Kidney tubule cell (primary cell): ENCODE data around the gene ZNG1B.
"Not testable (repeated sequence)": the region's sequence is repeated elsewhere in the genome, so short reads cannot be mapped to it uniquely, and the experiment has no call there.

Experiments
- DNase-seq: peaks from one replicate; pipeline ENCODE4 v3.0.0-alpha.2; 2018; ENCODE audit warnings: low spot score

ZNG1B gene

DNA sequence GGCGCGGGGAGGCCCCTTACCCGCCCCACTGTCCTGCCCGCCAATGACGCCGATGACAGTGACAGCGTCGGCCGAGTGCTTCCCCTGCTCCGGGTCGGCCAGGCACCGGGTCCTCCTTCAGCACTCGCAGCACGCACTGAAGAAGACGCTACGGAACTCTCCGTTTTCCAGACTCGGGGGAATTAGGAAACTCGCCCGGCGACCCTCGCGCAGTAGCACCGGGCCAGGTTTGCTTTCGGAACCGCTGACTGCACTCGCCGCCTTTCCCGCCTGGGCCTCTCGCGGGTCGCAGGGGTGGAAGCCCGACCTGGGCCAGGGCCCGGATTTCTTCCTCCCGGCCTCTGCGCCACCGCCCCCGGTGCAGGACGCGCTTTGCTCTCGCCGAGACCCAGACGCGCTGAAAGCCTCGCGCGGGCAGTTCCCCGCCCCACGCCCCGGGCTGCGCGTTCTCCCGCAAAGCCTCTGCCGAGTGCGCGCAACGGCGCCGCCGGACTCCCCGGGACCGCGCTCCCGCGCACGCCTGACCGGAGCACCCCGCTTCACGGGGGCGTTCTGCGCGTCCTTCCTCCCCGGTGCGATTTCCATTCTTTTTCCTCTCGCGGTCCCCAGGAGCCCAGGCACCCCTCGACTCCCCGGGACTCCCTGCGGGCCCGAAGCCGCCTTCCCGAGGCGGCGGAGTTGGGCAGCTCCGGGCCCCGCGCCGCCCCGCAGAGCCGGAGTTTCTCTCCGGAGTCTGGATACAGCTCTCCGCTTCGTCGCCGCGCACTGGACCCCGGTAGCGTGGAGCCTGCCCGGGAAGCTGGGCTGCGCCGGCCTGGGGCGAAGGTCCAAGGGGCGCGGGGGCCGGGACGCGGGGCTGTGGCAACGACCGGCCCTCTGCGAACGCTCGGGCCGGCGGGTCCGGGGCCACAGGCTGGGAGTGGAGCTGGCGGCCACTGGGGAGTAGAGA, 65.9 kb downstream of the ZNG1B start:
- DNase-seq: peak; percentile 21

DNA sequence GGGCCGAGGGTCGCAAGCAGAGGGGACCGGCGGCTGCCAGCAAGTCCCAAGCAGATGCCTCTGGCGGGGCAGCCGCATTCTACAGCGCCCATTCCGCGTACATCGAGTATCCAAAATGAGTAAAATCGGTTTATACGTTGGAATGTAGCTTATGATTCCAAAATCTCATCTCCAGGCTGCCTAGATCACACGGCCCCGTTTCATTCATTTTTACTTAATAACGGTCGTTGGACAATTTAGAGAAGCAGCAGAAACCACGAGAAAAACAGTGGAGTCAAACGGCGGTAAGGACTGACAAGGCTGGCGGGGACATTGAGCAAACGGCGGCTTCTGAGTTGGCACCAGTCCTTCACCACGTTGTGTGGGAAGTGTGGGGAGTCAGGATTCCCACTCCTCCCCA, 66.6 kb downstream of the ZNG1B start:
- DNase-seq: not testable (repeated sequence)

DNA sequence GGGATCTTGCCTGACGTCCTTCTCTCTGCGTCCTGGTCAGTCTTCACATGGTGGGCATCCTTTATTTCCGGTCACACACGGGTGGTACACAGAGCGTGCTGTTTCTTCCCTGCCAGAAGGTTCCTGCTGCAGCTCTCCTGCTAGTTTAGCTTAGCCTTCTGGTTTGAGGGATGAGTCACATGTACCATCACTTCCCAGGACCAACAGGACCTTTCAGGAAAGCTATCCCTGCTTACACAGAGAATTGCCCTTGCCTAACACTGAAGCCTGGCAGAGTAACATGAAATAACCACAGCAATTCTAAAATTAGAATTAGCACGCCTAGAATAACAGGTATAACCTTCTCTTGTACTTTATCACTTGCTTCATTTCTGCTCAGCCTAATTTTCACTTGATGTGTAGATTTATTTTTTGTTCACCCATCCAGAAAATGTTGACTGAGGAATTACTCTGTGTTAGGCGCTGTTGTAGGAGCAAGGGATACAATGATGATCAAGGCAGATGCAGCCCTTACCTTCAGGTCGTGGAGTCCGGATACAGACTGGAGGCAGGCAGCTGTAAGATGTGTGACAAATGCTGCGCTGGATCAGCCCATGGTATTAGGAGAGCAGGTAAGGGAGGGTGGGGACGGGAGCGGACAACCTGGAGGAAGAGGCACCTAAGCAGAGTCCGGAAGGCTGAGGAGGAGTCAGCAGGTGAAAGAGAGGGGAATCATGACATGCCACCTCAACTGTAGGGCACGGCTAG, 70.1 kb downstream of the ZNG1B start:
- not testable (repeated sequence) for DNase-seq

DNA sequence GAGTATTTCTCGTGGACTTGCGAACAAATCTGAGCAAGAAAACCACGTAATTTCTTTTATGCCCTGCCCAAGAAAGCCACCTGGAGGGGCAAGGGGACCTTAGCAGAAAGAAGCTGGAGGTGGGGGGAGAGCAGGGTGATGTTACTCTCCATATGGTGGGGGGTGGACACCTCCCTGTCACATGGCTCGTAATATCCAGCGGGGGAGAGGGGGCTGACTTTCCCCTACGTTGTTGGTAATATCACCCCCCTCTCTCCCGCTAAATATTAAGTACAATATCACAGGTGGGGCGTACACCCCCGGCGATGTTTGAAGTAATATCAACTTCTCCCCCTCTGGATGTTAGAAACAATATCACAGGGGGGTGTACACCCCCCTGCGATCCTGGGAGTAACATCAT, 70.7 kb downstream of the ZNG1B start:
- not testable (repeated sequence) for DNase-seq

DNA sequence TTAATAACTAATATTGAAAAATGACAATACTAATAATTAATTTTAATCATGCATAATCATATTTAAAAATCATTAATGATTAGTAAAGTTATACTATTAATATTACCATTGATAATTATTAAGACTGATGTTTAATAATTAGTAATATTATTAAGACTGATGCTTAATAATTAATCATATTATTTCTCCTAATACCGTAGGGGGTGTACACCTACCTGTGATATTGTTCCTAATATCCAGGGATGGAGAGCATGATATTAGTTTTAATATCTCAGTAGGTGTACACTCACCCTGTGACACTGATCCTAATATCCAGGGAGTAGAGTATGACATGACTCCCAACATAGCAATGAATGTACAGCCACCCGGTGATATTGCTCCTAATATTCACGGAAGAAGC, 73.4 kb downstream of the ZNG1B start:
- DNase-seq: not testable (repeated sequence)

DNA sequence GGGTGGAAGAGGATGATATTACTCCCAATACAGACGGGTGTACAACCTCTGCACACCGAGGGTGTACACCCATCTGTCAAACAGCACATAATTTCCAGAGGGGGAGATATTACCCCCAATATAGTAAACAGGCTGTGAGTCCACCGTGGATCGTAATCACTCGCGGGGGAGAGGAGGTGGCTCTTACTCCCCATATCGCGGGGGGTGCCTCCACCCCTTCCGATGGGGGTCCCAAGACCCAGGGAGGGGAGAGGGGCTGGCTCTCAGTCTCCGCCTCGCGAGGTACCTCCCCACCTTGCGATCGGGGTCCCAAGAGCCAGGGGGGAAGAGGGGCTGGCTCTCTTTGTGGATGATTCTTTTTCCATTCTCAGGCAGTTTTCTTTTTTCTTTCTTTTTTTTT, 74.4 kb downstream of the ZNG1B start:
- DNase-seq: not testable (repeated sequence)

DNA sequence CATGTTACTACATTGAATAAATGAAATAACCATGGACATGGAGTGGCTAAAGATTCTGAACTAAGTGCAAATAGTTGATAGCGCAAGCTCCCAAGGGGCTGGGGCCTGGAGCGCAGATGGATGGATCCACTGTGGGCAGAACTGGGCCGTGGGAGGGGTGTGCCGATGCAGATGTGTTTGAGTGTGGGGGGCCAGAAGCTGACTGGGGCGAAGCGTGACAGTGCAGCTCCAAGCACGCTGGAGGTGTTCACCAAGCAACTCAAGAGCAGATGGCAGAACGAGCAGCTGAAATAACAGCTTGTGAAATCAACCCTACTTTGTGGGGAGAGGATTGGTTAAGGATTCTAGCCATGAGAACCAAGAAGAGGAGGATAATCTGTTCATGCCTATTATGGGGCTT, 78.0 kb downstream of the ZNG1B start:
- DNase-seq: not testable (repeated sequence)

DNA sequence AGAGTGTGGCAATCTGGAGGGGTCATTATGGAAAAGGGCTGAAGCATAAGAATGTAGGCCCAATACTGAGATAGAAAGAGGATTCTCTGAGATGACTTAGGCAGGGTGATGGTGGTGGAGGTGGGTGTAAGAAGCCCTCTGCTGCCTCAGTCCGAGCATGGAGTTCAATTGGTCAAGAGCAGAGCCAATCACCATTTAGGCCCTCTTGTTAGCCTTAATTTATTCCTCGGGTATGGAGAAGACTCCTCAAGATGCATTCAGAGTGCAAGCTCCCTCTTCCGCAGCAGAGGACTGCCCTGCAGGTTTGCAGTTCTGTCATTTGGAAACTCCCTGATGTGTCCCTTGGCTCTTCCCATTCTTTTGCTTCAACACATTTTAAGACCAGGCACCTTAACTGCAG, 78.5 kb downstream of the ZNG1B start:
- DNase-seq: not testable (repeated sequence)

DNA sequence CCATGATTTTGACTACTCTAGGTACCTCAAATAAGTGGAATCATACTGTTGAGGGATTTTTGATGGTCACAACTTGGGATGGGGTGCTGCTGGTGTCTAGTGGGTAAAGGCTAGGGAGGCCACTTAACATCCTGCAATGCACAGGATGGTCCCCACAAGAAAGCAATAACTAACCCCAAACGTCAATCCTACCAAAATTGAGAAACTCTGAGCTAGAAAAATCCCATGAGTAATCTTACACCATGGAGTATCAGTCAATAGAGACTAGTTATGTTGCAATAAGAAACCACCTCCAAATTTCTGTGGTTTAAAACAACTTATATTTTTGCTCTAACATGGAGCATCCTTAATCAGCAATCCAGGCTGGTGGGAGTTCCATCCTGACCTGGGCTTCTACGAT, 79.5 kb downstream of the ZNG1B start:
- DNase-seq: not testable (repeated sequence)

DNA sequence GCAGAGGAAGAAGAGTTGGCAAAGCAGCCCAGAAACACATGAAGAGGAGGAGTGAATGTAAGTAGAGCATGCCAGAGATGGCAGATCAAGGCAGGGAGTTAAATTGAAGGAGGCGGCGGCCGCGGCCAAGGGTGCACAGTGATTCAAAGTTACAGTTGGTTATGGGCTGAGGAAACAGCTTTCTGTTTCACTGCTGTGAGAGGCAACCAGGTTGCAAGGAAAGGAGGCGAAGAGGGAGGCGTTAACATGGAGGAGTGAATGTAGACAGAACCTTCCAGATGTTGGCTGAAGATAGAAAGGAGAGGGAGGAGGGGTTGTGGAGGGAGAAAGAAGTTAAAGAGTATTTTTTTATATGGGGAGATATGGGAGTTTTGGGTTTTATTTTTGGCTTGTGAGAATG, 83.3 kb downstream of the ZNG1B start:
- not testable (repeated sequence) for DNase-seq

DNA sequence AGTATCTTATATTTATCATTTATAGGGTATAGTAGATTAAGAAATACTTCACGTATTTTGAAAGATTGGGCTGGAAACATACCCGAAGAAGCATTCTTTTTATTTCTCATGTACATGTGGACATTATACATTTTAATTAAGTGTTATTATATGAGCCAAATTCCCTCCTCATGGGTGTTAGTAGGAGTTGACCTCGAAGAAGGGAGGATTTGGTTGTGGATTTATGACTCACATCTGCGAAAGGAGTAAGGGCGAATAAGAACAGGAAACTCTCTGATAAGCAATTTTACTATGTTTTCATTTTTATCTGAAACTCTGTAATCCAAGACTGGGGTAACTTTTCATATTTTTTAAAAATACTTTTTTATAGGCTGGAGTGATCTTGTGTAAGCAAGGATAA, 84.0 kb downstream of the ZNG1B start:
- DNase-seq: not testable (repeated sequence)

DNA sequence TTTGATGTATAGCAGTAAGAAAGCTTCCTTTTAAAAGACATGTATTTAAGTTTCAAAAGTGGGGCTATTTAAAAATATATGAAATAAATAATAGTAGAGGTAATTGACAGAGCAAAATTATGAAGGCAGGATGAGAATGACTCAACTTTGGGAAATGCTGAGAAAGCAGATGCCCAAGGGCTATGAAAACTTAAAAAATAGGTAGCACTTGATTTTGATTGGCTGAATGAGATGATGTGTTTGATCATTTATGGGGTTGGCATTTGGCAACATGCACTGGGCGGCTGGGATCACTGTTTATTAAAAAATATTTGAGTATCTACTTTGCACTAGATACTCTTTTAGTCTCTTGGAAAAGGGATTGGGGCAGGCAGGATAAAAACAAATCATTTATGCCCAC, 87.5 kb downstream of the ZNG1B start:
- not testable (repeated sequence) for DNase-seq

DNA sequence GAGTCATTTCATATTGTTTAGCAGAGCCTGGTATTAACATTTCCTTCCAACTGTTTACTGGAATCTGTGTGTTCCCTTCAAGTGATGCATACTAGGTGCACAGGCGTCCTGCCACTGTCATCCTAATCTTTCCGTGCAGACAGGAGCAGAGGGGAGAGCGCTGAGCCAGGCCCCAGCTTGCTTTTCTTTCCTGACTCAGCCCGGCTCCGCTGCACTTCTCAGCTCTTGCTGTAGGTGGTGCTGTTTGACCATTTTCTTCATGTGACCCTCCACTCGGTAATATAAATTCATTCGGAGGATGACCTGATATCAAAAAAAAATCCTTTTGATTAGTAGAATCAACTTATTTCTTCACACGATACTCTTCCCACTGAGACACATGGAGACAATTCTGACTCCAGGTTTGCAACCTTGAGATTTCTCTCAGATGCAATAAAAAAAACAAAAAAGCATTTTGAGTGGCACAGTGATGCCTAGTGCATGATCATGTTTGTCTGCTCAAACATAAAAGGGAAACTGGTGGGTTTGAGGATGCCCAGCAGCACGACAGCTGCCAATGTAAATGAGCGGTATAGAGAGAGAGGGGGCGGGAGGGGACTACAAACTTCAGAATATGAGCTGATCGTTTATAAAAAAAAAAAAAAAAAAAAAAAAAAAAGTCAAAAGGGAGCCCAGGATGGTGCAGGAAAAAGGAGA, 90.0 kb downstream of the ZNG1B start:
- DNase-seq: not testable (repeated sequence)

DNA sequence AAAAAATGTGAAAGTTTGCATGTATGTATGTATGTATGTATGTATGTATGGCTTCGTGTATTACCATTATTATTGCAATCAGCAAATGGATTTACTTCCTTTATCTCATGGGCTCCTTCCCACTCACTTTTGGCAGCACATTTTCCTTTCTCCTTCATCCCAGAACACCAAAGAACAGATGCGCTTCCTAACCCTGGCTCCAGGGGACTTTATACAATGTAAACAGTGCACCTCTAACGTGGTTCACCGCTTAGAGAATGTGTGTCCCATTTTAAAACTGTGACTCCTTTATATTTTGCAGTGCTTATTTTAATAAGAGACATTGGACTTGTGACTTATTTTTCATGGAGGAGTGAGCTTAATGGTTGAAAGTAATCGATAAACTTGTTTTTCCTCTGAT, 90.6 kb downstream of the ZNG1B start:
- not testable (repeated sequence) for DNase-seq

DNA sequence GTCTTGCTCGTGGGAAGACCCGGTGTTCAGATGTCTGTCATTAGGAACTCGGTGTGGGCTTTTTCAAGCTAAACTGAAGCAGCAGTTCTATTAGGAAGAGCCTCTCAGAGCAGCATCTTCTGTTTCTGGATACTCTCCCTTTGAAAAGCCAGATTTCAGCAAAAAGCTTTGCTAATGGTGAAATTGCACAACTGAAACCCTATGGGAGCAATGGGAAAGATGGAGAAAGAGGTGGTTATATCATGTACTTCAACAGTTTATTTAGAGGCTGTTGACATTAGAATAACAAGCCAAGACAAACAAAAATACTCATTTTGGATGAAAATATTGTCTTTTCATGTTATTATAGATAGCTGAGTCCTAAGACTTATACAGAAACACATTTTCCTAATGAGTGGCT, 91.4 kb downstream of the ZNG1B start:
- not testable (repeated sequence) for DNase-seq

DNA sequence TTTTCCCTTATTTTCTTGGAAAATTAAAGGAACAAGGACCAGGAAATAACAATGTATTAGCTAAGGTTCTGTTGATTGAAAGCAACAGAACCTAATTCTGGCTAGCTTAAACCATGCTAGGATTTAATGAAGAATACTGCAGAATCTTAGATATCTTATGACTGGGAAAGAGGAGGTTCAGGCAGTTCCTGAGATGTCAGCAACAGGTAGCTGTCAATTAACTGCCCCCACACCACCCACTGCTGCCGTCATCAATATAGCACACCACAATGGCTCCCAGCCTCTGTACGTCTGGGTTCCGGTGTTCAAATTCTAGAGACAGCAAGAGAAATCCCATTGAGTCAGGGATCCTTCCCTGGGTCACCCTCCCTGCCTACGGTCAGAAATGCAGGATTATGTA, 95.5 kb downstream of the ZNG1B start:
- DNase-seq: not testable (repeated sequence)

DNA sequence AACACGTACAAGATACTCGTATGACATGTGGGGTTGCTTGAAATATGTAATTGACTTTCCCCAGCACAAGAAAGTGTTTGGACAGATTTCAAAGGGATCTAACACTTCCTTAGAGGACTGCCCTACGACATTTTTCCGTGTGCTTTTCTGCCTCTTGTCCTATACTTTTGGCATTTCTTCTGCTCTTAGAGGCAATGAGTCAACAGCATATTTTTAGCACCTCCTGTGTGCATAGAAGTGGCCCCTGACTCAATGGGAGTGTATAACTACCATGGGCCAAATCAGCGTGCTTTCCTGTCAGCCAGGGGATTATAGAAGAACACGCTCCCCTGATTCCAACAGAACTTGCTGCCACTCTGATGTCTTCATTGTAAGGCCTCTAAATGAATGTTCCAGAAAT, 99.1 kb downstream of the ZNG1B start:
- DNase-seq: not testable (repeated sequence)

DNA sequence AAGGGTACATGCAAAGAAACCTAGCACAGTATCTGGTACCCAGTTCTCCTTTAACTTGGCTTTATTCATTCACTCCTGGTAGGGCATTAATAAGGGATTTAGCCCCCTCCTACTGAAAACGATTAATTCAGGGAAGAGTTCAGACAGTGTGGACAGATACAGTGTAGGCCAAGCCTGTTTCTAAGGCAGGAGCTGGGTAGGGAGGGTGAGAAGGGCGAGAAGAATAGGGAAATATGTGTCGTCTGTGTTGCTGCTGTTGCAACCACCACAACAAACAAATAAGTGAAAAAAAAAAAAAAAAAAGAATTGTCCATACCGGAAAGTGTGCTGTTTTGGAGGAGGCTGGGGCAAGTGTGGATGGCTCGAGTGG, 103.3 kb downstream of the ZNG1B start:
- DNase-seq: not testable (repeated sequence)

DNA sequence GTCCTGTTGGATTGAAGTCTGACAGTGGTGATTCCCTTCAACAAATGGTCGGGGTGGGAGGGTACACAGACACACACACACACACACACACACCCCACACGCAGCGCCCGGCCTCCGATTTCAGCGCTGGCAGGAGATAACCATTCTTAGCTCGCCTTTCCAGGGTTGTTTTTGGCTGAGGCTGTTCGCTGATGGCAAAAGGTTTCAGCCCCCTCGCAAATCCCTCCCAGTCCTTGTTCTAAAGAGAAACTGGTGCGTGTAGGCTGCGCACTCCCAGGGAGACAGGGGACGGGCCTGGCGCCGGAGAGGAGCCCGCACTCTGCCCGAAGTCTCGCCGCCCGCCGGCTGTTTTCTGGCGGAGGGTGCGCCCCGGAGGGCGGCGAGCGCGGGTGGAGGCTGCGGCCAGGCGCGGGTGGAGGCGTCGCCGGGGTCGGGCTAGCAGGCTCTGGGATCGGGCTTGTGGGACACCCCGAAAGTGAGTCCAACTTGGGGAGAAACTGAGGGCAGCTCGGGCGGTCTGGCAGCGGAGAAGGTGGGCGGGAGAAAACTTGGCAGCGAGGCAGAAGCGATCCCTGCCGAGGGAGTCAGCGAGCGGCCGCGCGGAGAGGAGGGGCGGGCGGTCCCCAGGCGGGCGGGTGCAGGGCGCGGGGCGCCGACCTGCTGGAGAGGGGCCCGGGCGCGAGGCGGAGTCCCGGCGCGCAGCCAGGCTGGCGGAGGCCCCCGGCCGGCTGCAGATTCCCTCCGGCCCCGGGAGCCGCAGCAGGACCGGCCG, 103.9 kb downstream of the ZNG1B start:
- DNase-seq: peak; percentile 1

DNA sequence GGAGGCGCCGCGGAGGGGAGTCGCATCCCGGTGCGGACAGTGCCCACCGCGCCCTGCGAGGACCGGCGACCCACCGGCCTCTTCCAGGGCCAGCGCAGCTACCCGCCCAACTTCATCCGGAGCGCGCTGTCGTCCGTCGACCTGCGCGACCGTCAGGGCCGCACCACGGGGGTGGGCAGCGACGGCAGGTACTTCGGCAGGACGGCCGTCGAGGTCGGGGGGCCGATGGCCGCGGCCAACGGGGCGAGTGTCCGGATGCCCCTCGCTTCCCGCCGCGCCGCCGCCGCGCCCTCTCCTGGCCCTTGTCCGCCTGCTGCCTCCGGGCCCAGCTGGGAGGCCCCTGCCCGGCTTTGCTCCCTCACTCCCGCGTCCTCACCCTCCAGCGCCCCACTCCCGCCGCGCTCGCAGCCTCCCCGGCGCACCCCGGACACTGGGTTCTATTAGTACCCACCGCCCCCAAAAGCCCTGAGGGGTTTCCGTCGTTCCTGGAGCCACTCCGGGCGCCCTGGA, 104.5 kb downstream of the ZNG1B start:
- DNase-seq: not testable (repeated sequence)

DNA sequence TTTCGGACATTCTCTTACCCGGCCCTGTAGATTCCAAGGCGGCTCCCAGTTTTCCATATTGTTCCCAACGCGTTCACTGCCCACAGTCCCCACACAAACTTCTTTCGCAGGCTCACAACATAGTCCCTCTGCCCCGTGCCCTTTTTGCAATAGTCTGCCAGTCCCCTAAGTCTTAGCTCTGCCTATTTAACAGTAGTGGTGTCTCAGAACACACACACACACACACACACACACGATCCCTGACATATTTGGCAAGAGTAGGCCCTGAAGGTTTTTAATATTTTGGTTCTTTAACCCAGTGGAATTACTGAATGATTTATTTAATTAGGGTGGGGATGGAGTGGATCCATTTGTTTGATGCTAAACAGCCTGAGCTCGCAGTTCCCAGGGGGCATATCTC, 105.0 kb downstream of the ZNG1B start:
- DNase-seq: not testable (repeated sequence)
